ENCODE measurements around the gene ZNF512. TPM values are rescaled to one million over a fixed set of nuclear protein-coding genes. Genes with fewer than 3 reads are reported as not detected.

ZNF512 gene
- total and polyA plus RNA-seq, 2 donors (not counting 1 experiment from before 2014, with no cell fraction given) = 33.3 to 72.3 TPM

DNA sequence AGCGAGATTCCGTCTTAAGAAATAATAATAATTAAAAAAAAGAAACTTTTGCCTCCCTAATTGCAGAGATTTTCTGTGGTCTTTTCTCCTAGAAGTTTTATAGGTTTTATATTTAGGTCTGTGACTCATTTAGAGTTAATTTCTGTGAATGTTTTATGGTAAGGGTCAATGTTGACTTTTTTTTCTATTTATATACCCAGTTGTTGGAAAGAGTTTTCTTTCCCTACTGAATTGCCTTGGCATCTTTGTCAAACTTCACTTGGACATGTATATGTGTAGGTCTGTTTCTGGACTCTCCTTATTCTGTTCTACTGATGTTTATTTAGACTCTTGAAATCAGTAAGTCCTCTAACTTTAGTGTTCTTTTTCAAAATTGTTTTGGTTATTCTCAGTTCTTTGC is 5.5 kb downstream of the ZNF512 start:
- H4K20me1 ChIP-seq (ENCODE audit: control insufficient read depth, insufficient read depth, low read length, poor library complexity, severe bottlenecking) = peaks cover 55% of the 10 kb centered on the region
- peaks cover 100% of the 10 kb centered on the region for H3K79me2 ChIP-seq (ENCODE audit: control insufficient read depth, insufficient read depth, low read length)
- no peak overlapping the region for H3K27ac Mint-ChIP-seq
- no peak for TF ChIP-seq EZH2 (IDR thresholded peaks at IDR 0.05; ENCODE audit: borderline replicate concordance, insufficient read depth, low read depth, low read length, poor library complexity, severe bottlenecking)
- TF ChIP-seq, protein P1, sequence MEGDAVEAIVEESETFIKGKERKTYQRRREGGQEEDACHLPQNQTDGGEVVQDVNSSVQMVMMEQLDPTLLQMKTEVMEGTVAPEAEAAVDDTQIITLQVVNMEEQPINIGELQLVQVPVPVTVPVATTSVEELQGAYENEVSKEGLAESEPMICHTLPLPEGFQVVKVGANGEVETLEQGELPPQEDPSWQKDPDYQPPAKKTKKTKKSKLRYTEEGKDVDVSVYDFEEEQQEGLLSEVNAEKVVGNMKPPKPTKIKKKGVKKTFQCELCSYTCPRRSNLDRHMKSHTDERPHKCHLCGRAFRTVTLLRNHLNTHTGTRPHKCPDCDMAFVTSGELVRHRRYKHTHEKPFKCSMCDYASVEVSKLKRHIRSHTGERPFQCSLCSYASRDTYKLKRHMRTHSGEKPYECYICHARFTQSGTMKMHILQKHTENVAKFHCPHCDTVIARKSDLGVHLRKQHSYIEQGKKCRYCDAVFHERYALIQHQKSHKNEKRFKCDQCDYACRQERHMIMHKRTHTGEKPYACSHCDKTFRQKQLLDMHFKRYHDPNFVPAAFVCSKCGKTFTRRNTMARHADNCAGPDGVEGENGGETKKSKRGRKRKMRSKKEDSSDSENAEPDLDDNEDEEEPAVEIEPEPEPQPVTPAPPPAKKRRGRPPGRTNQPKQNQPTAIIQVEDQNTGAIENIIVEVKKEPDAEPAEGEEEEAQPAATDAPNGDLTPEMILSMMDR (IDR thresholded peaks at IDR 0.05) = no peak
- no peak overlapping the region for H2AFZ ChIP-seq (ENCODE audit: insufficient read depth, low read depth, low read length, poor library complexity, severe bottlenecking)
- no peak overlapping the region for H3K9ac ChIP-seq (ENCODE audit: low read length)
- no peak overlapping the region for H3K4me3 ChIP-seq (ENCODE audit: control extremely low read depth in 1 of 5, extremely low read depth in 1 of 5, insufficient read depth in 1 of 5, low read depth in 2 of 5, low read length in 4 of 5)
- POLR2A ChIA-PET = no interaction called here
- no peaks in the 10 kb centered on the region for H3K27me3 Mint-ChIP-seq
- H3K36me3 ChIP-seq (replicated peaks in 1 of 2; ENCODE audit: control extremely low read depth in 1 of 2, control insufficient read depth in 1 of 2, extremely low read depth in 1 of 2, insufficient read depth in 2 of 2, low read length in 1 of 2) = peaks cover 2 to 3% of the 10 kb centered on the region in 2 experiments
- H3K4me1 Mint-ChIP-seq = peaks cover 34% of the 10 kb centered on the region
- H3K4me1 ChIP-seq (ENCODE audit: control insufficient read depth in 2 of 2, insufficient read depth in 2 of 2, low read length in 2 of 2) = peaks cover 16 to 17% of the 10 kb centered on the region in 2 donors
- H3K4me3 Mint-ChIP-seq = no peak overlapping the region
- no peak overlapping the region for H3K4me2 ChIP-seq (replicated peaks; ENCODE audit: low read depth, low read length, poor library complexity, severe bottlenecking)
- H3K27me3 ChIP-seq (replicated peaks in 1 of 4; ENCODE audit: control extremely low read depth in 1 of 4, control insufficient read depth in 3 of 4, insufficient read depth in 4 of 4, low read length in 3 of 4) = no peaks in the 10 kb centered on the region
- no CpG with 5 or more reads among the region's 2 CpGs for WGBS (ENCODE audit: insufficient coverage)
- no peak overlapping the region for H3K27ac ChIP-seq (ENCODE audit: low read length in 2 of 2)
- intact Hi-C loops (cut with micrococcal nuclease) = loop anchor here (10.0 kb wide), 1 partner anchor 76 kb away; the partner anchor contains the start of genes SLC4A1AP and SUPT7L
- DNase-seq (no peak), ATAC-seq (ENCODE audit: low read depth) (no peak)
- CTCF ChIA-PET = no interaction called here
- H3K9me3 Mint-ChIP-seq (ENCODE audit: insufficient read depth) = peaks cover 7% of the 10 kb centered on the region
- peaks cover 10 to 28% (median 21%) of the 10 kb centered on the region in 3 donors for H3K9me3 ChIP-seq (ENCODE audit: control extremely low read depth in 1 of 3, control insufficient read depth in 2 of 3, insufficient read depth in 1 of 3, low read length in 2 of 3)

DNA sequence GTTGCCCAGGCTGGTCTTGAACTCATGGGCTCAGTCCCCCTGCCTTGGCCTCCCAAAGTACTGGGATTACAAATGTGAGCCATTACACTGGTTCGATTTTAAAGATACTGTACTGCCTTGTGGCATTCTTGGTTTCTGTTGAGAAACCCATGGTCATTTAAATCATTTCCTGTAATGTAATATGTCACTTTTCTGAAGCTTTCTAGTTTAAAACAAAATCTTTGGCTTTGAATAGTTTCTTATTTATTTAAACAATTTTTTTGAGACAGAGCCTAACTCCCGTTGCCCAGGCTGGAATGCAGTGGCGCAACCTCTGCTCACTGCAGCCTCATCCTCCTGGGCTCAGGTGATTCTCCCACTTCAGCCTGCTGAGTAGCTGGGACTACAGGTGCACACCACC is 8.9 kb downstream of the ZNF512 start:
- ChIA-PET CTCF (no interaction called here), POLR2A (no interaction called here)
- peaks cover 75% of the 10 kb centered on the region for H4K20me1 ChIP-seq (ENCODE audit: control insufficient read depth, insufficient read depth, low read length, poor library complexity, severe bottlenecking)
- H3K4me1 Mint-ChIP-seq = peaks cover 14% of the 10 kb centered on the region
- TF ChIP-seq, protein P1 (IDR thresholded peaks at IDR 0.05) = no peak
- TF ChIP-seq EZH2 (IDR thresholded peaks at IDR 0.05; ENCODE audit: borderline replicate concordance, insufficient read depth, low read depth, low read length, poor library complexity, severe bottlenecking) = no peak
- no peak overlapping the region for H3K27ac Mint-ChIP-seq
- H3K79me2 ChIP-seq (ENCODE audit: control insufficient read depth, insufficient read depth, low read length) = peaks cover 99% of the 10 kb centered on the region
- ATAC-seq (ENCODE audit: low read depth) (no peak), DNase-seq (no peak)
- H3K27me3 Mint-ChIP-seq = no peaks in the 10 kb centered on the region
- H3K9me3 ChIP-seq (ENCODE audit: control extremely low read depth in 1 of 3, control insufficient read depth in 2 of 3, insufficient read depth in 1 of 3, low read length in 2 of 3) = peaks cover 12 to 51% (median 39%) of the 10 kb centered on the region in 3 donors
- H3K9me3 Mint-ChIP-seq (ENCODE audit: insufficient read depth) = peaks cover 5% of the 10 kb centered on the region
- intact Hi-C loops (cut with micrococcal nuclease) = no loop called here
- H3K27ac ChIP-seq (ENCODE audit: low read length in 2 of 2) = no peak overlapping the region
- H3K4me2 ChIP-seq (replicated peaks; ENCODE audit: low read depth, low read length, poor library complexity, severe bottlenecking) = no peak overlapping the region
- H3K4me3 ChIP-seq (ENCODE audit: control extremely low read depth in 1 of 5, extremely low read depth in 1 of 5, insufficient read depth in 1 of 5, low read depth in 2 of 5, low read length in 4 of 5) = no peak overlapping the region
- H2AFZ ChIP-seq (ENCODE audit: insufficient read depth, low read depth, low read length, poor library complexity, severe bottlenecking) = no peak overlapping the region
- H3K36me3 ChIP-seq (replicated peaks in 1 of 2; ENCODE audit: control extremely low read depth in 1 of 2, control insufficient read depth in 1 of 2, extremely low read depth in 1 of 2, insufficient read depth in 2 of 2, low read length in 1 of 2) = peaks cover 1 to 17% of the 10 kb centered on the region in 2 experiments
- H3K9ac ChIP-seq (ENCODE audit: low read length) = no peak overlapping the region
- no CpG with 5 or more reads among the region's 3 CpGs for WGBS (ENCODE audit: insufficient coverage)
- no peaks in the 10 kb centered on the region for H3K27me3 ChIP-seq (replicated peaks in 1 of 4; ENCODE audit: control extremely low read depth in 1 of 4, control insufficient read depth in 3 of 4, insufficient read depth in 4 of 4, low read length in 3 of 4)
- no peak overlapping the region for H3K4me3 Mint-ChIP-seq
- no peaks in the 10 kb centered on the region for H3K4me1 ChIP-seq (ENCODE audit: control insufficient read depth in 2 of 2, insufficient read depth in 2 of 2, low read length in 2 of 2)

Data from B cell (primary cell).